ENCODE results near the gene NEK10.
A peak's percentile ranks its signal among the peaks of the same experiment; 100 is the strongest.

NEK10 gene

DNA sequence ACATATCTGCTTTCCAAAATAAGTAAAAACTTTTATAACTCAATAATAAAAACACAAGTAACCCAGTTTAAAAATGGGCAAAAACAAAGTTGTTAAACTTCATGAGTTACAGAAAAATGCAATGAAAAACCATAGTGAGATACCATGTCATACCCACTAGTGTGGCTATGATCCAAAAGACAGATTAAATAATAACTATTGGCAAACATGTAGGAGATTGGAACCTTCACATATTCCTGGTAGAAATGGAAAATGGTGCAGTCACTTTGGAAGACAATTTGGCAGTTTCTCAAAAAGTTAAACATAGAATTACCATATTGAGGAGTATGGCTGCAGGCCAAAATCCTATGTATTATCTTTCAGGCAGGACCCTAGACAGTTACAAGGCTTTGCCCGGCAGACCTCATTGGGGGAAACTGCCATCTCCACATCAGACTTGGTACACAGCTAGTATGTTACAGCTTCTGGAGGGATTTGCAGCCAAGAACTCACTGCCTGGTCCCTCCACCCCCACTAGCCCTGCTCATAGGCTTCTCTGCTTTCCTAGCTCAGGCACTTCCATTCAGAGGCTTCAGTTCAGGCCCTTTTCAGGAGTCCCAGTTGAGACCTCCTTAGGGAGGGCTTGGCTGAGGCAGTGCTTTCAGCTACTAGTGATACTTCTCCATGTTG lies 147.8 kb downstream of the NEK10 start:
- DNase-seq: no peak

DNA sequence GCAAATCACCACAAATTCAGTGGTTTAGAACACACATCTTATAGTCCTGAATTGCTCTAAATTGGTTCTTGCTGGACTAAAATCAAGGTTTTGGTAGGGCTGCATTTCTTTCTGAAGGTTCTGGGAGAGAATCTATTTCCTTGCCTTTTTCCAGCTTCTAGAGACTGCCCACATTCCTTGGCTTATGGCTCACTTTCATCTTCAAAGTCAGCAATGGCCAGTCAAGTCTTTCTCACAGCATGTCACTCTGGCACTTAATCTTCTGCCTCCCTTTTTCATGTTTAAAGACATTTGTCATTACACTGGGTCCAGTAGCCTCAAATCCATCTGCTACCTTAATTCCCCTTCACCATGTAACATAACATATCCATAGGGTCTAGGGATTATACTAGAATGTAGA lies 149.0 kb downstream of the NEK10 start:
- DNase-seq: no peak

DNA sequence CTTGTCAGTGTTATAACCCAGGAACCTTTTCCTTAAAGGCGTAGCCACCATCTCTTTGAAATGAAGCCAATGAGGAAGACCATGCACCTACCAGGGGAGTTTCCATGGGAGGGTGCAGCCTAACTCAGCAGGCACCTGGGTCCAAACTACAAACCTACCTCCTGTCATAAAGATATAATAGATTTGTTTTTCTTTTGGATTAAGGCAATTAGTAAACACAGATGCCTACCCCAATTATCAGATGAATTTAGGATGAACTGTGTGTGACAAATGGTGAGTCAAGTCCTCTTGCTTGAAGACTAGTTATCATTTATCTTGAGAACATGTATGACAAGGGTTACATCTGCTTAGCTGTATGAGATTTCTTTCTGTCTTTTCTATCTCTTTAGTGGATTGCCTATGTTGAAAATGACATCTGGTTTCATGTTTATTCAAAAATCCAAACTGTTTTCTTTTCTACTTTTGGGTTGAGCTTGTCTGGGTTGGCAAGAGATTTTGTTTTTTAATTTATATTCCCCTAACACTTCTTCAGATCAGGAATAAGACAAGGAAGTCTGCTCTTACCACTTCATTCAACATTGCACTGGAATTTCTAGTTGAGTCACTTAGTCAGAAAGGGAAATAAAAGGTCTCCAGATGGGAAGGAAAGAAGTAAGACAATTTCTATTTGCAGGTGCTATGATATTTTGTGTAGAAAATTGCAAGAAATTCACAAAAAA lies 149.9 kb downstream of the NEK10 start:
- DNase-seq: no peak

- DNase-seq: no peak
These were observed 152.1 kb downstream of the NEK10 start for GRCh38 chr3:27216955-27217552.

- DNase-seq: no peak
These were observed 152.8 kb downstream of the NEK10 start for GRCh38 chr3:27216295-27216855.

DNA sequence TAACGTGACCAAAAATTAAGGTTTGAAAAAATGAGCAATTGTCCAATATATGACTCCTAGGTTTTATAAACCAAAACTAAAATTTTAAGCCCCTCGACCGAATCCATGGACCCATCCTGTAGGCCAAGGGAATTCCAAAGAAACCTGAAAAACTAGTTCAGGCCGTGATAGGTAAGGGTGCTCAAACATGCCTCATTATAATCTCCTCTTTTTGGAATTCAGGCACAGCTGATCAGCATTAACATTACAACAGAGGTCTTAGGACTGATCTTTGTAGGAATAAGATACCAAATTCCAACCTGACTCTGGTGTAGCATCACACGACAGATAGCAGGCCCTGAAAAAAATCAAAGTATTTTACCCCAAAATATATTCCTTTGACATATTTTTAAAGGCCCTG lies 155.7 kb downstream of the NEK10 start:
- DNase-seq: no peak

GRCh38 chr3:27209617-27210264 lies 159.4 kb downstream of the NEK10 start:
- no peak for DNase-seq

DNA sequence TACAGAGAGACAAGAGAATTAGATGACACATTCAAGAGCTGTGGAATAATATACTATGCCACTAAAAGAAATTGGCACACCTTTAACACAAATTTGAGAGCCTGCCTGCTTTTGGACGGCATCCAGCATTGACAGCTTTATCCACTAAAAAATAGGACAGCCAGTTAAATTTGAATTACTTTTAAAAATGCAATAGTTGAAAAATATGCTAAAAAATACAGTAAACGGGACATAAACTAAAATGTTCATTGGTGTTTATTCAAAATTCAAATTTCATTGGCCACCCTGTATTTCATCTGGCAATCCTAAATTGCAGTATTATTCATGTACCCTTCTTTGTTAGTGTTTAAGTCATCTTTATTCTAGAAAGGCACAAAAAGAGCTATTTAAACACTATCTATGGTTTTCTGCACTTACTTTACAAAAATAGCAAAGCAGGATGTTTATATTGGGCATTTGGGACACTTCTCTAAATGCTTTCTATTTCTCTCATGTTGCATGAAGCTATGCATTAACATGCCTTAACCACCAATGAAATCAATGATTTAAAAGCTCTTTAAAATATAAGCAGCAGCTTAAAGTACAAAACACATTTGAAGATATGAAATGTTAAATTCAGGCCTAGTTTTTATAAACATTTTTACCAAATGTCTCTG lies 160.1 kb downstream of the NEK10 start:
- DNase-seq: no peak

GRCh38 chr3:27202959-27203358 lies 166.2 kb downstream of the NEK10 start:
- DNase-seq: no peak

- DNase-seq: no peak
These were observed 167.7 kb downstream of the NEK10 start for GRCh38 chr3:27201492-27201891.

GRCh38 chr3:27200721-27201489 lies 168.3 kb downstream of the NEK10 start:
- DNase-seq: no peak

GRCh38 chr3:27194861-27195483 lies 174.2 kb downstream of the NEK10 start:
- DNase-seq: no peak

DNA sequence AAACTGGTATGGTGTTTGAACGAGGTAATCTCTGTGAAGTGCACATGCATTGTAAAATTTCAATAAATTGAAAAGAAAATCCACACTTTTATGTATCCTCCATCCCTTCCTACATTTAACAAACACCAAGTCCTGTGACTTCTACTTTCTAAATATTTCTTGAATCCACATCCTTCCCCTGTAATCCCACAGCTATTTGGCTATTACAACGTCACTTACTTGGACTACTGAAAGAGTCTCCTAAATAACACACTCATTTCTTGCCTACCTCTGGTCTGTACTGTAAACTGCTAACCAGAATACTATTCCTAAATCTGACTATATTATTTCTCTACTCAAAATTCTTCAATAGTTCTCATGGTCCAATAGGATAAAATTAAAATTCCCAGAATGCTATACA lies 176.1 kb downstream of the NEK10 start:
- DNase-seq: no peak

GRCh38 chr3:27186013-27186412 lies 183.2 kb downstream of the NEK10 start:
- no peak for DNase-seq

DNA sequence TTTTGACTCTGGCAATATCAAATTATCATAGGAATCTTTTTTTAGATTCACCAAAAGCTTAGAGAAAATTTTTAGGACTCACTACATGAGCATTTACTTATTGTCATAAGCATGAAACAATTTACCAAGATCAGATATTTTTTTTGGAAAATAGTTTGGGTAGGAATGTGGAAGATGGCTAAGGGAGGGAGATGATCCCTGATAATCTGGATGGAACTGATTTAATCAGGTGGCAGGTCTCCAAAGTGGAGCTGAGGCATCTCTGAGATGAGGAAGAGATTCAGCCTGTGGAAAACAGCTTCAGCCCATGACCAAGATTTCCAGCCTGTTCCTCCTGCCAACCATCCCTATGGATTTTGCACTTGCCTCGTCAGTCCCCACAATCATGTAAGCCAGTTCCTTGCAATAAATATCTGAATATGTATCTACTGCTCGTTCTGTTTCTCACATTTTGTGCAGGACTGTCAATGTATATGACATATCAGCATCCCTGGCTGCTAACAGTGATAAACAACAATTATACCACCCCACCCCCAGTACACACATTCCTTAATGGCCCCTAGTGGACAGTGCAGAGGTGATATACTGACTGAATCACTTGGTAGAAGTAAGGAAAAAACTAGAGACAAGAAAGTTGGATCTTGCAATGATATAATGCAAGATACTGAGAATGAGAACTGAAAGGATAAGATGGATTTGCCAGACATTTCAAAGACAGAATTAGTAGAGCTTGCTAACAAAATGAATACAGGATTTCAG lies 183.8 kb downstream of the NEK10 start:
- DNase-seq: no peak

DNA sequence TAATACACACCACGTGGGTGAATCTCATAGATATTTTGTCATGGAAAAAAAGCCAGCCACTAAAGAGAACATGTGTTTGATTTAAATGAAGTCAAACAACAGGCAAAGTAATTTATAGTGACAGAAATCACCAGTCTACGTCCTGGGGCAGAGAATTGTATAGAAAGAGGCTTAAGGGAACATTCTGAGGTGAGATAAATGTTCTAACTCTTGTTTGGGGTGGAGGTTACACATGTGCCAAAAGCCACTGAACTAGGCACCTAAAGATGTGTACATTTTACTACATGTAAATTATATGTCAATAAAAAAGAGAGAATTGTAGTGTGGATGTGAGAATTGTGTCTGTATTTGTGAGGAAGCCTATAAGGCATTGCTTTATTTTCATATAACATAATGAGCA lies 184.9 kb downstream of the NEK10 start:
- DNase-seq: no peak

- DNase-seq: no peak
These were observed 192.9 kb downstream of the NEK10 start for GRCh38 chr3:27176256-27176655.

- no peak for DNase-seq
These were observed 194.7 kb downstream of the NEK10 start for GRCh38 chr3:27174530-27174929.

- DNase-seq: peak; percentile 56 to 72
These were observed 198.1 kb downstream of the NEK10 start for GRCh38 chr3:27171113-27171512.

DNA sequence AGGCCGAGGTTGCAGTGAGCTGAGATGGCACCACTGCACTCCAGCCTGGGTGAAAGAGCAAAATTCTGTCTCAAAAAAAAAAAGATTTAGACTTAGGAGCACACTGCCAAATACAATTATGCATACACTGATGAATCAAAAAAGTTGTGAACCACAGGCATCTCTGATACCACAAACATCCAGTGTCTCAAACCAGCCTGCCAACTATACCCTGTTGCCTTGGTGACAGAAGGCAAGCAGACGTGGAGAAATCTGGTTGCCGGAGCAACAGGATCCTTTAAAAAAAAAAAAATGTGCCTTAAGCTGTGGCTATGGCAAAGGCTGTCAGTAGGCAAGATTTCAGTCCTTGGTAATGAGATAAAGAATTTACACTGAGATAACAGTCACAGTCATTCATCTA lies 202.3 kb downstream of the NEK10 start:
- no peak for DNase-seq

DNA sequence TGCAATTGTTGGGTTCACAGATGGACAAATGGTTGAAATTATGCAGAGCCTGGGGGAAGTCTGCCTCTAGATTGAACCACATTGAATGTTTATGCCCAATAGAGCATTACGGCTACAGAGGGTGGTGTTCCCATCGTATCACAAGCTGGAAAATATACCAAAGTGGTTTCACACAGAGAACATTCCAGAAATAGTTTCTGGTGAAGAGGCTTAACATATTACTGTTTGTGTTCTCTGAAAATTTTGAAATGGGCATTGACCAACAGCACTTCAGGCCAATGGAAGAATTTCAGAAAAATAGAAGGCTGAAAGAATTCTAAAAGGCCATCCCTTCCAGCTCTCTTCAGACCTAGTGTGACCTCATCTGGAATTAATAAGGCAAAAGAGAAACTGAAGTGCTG lies 203.9 kb downstream of the NEK10 start:
- no peak for DNase-seq
